ENCODE measurements around the gene GALNT18.

The GALNT18 gene

DNA sequence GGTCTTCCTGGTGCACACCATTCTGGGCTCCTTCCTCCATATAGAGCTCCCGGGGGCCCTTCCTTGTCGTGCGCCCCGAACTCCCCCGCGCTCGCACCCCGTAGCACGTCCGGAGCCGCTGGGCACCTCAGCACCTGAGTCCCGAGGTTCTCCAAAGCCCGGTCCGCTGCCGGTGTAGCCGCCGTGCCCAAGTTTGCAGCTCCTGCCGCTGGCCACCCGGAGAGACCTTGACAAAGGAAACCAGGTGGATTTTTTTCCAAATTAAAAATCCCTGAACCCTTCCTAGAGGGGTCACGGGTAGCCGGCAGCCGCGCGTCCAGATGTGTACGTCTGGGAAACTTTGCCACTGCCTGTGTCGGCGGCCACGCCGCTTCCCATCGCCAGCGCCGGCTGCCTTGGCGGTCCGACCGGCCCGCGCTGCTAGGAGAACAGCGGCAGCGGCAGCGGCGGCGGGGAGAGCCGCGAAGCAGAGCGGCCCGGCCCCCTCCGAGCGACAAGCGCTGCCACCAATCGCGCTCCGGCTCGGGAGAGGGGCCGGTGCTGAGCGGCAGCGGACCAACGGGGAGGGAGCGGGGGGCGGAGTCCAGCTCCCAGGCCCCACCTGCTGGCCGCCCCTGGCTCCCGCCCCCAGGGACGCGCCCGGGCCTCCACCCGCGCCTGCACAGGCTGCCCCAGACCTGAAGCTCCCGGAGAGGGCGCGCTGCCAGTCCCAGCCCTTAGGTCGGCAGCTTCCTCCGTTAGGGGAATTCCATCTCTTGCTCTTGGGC lies at the start of gene GALNT18:
TSS of gene GALNT18 (minus strand) at position 433 of the 767 bp plus-strand sequence.
- TF ChIP-seq, protein P1, sequence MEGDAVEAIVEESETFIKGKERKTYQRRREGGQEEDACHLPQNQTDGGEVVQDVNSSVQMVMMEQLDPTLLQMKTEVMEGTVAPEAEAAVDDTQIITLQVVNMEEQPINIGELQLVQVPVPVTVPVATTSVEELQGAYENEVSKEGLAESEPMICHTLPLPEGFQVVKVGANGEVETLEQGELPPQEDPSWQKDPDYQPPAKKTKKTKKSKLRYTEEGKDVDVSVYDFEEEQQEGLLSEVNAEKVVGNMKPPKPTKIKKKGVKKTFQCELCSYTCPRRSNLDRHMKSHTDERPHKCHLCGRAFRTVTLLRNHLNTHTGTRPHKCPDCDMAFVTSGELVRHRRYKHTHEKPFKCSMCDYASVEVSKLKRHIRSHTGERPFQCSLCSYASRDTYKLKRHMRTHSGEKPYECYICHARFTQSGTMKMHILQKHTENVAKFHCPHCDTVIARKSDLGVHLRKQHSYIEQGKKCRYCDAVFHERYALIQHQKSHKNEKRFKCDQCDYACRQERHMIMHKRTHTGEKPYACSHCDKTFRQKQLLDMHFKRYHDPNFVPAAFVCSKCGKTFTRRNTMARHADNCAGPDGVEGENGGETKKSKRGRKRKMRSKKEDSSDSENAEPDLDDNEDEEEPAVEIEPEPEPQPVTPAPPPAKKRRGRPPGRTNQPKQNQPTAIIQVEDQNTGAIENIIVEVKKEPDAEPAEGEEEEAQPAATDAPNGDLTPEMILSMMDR (conservative IDR thresholded peaks at IDR 0.05; ENCODE audit: low read depth, low read length): peak; percentile 24
- DNase-seq (ENCODE audit: low read depth): peak; percentile 94
- H3K4me3 ChIP-seq (ENCODE audit: low read depth, low read length): peak within 1 kb of the TSS; percentile 41

DNA sequence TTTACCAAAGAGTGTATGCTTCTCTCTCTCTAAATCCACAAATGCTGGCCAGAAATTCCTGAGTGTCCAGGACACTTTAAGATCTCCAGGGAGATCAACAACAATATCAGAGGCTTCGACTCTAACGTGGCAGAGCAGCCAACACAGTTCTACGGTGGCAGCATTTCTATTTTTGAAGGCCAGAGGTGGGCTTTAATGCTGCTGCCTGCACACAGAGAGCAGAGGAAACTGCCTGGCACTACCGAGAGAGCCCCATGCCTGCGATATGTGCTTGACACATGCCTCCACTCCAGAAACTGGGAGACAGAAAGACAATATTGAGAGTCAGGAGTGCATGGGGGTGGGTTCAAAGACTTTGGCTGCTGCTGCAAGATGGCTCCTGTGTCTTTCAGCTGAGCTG lies 48.8 kb upstream of the GALNT18 start:
- DNase-seq (ENCODE audit: low read depth): no peak
- no peak overlapping the region for H3K4me3 ChIP-seq (ENCODE audit: low read depth, low read length)
- TF ChIP-seq, protein P1 (conservative IDR thresholded peaks at IDR 0.05; ENCODE audit: low read depth, low read length): no peak

DNA sequence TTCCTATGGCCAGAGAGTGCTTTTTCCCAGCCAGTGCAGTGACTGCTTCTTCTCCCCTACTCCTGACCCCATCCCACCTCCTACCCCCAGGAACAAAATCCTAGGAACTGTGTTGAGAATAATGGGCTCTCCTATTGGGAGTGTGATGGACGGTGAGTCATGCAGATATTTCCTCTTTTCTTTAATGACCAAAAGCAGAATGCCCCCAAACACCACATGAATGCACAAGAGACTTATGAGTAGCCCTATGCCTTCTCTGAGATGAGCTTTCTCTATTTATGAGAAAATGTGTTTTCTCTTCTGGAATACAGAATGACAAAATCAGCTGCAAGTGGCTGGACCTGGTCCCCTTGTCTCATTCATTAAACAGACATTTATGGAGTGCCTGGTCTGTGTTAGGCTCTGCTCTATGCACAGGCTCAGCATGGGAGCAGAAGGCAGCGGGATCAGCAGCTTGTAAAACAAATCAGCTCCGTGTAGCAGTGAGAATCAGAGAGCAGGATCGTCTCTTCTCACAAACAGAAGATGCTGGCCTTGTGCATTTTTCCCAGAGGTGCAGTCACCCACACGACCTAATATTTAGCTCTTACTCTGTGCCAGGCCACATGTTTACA lies 47.5 kb upstream of the GALNT18 start:
- TF ChIP-seq, protein P1 (conservative IDR thresholded peaks at IDR 0.05; ENCODE audit: low read depth, low read length): no peak
- DNase-seq (ENCODE audit: low read depth): no peak

DNA sequence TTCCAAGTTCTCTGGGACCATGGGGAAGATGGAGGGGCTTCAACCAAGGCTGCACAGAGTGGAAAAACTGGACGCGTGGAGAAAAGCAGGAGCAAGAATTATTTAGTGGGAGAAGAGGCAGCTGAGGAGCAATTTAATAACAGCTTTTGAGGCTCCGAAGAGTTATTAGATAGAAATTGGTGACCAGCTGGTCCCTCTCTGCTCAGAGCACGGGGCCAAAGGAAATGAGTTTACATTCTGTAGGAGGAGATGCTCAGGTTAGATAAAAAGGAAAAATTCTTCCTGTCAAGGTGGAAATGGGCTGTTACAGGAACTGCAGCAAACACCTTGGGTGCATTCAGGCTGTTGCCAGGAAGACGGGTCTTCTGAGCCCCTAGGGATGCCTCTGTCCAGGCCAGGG lies 47.0 kb upstream of the GALNT18 start:
- TF ChIP-seq, protein P1 (conservative IDR thresholded peaks at IDR 0.05; ENCODE audit: low read depth, low read length): no peak
- DNase-seq (ENCODE audit: low read depth): no peak
- H3K4me3 ChIP-seq (ENCODE audit: low read depth, low read length): no peak overlapping the region

More for the DNA sequence above, 47.5 kb upstream of the GALNT18 start:
- H3K4me3 ChIP-seq (ENCODE audit: low read depth, low read length): no peak overlapping the region

DNA sequence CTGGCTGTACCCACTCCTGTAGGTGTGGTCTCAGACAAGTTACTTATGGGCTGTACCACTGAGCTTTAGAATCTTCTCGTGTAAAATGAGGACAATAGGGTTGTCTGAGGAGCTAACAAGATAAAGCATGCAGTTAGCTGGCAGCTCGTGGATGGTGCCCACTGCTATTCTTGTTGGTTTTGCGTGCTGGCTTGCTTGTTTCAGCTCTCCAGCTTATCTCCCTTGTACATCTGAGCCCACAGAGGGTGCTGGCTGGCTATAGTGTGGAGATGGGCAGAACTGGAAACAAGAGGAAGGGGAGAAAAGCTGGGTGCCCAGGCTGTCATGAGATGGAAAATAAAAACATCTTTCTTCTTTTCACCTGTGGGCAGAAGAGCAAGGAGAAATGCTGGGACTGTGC lies 46.5 kb upstream of the GALNT18 start:
- TF ChIP-seq, protein P1 (conservative IDR thresholded peaks at IDR 0.05; ENCODE audit: low read depth, low read length): no peak
- H3K4me3 ChIP-seq (ENCODE audit: low read depth, low read length): no peak overlapping the region
- no peak for DNase-seq (ENCODE audit: low read depth)

DNA sequence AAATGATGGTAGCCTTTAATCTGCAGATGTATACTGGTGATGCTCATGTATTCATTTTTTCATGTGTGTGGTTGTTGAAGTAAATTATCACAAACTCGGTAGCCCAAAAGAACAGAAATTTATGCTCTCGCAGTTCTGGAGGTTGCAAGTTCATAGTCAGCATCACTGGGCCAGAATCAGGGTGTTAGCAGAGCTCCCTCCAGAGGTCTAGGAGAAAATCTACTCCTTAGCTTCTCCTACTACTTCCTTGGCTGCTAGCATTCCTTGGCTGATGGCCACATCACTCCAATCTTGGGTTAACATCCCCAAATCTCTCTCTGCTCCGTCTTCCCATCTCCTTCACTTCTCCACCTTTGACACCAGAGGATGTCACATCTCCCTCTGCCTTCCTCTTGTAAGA lies 45.3 kb upstream of the GALNT18 start:
- DNase-seq (ENCODE audit: low read depth): no peak
- TF ChIP-seq, protein P1 (conservative IDR thresholded peaks at IDR 0.05; ENCODE audit: low read depth, low read length): peak; percentile 10
- H3K4me3 ChIP-seq (ENCODE audit: low read depth, low read length): no peak overlapping the region
